Epidermal melanocyte (primary cell): Measurements from ENCODE around the gene LMO7.

Source experiments
- DNase-seq: peaks from one replicate; pipeline ENCODE4 v3.0.0; 2011; ENCODE audit warnings: low spot score; ENCODE audit not compliant: insufficient read length

LMO7 gene

DNA sequence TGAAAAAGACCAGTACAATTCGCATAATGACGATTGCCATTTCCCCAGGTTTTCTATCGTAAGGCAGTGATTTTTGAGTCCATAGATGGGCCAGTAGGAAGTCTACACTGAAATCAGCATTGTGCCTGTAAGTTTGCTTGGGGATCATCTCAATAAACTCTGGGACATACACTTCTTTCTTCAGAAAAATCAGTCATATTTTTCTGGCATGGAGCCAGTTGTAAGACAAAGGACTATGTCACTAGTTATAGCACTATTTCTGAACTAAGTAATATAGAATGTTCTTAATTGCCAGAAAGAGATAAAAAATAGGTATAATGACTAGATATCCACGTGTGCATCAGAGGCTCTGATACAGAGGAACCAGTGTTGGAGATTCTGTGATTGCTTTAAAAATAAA lies 243.5 kb downstream of the LMO7 start:
- no peak for DNase-seq

DNA sequence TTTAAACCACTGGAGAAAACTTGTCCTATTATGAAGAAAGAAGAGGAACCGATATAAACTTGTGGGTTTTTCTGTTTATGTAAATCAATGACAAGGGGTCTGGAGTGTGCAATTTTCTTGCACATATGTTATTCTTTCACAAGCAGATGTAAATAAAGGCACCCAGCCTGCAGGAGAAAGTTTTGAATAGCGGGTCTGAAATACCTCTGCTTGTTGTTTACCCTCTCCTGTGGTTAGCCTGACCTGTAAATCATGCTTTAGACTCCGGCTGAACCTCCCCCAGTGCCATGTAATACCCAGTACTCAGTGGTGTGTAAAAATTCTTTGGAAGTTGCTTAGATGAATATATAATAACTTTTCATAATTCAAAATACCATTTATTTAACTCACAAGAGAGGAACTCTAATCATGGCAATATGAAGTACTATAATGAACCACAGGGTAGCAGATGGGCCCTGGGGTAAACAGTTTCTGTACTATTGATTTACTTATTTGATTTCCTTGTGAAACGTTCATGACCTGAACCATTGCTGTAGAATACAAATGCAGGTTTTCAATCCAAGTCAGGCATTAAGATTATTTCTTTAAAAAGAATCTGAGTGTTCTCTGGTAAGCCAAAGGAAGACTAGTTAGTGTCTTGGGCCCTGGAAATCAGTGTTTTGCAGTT lies 245.1 kb downstream of the LMO7 start:
- DNase-seq: no peak

- no peak for DNase-seq
Measured at GRCh38 chr13:75882261-75882660, 246.1 kb downstream of the LMO7 start.

DNA sequence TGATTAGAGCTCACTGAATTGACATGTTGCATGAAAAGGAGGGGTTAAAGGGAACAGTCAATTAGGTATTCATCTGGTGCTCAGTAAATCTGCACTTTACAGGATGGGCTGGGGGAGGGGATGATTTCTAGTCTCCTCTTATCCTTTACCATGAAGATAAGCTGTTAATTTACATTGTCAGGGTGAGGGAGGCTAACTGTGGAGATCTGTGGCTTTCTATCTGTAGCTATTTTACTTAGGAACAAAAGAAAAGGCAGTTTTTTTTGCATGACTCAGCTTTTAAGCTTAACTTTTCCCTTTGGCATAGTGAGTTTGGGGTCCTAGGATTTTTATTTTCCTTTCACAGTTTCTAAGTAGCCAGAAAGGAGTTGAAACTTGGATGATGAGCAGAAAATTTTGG lies 253.3 kb downstream of the LMO7 start:
- no peak for DNase-seq

DNA sequence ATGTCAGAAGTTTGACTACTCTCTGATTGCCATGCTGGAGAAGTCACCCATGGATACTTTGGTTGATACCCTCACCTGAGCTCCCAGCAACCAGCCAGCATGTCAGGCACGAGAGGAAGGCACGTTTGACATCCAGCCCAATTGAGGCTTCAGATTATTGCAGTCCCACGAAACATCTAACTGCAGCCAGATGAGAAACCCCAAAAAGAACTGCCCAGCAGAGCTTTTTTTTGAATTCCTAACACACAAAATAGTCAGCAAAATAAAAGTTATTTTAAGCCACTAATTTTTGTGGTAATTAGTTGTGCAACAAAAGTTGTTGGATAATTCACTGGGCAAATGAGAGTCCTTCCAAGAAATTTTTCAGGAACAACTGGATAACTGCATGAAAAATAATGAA lies 259.0 kb downstream of the LMO7 start:
- no peak for DNase-seq

- no peak for DNase-seq
Measured at GRCh38 chr13:75896271-75896670, 260.1 kb downstream of the LMO7 start.

- no peak for DNase-seq
Measured at GRCh38 chr13:75897386-75897785, 261.3 kb downstream of the LMO7 start.

GRCh38 chr13:75901501-75901900 lies 265.4 kb downstream of the LMO7 start:
- DNase-seq: no peak

- no peak for DNase-seq
Measured at GRCh38 chr13:75902166-75903104, 266.3 kb downstream of the LMO7 start.

GRCh38 chr13:75904012-75904411 lies 267.9 kb downstream of the LMO7 start:
- DNase-seq: no peak

DNA sequence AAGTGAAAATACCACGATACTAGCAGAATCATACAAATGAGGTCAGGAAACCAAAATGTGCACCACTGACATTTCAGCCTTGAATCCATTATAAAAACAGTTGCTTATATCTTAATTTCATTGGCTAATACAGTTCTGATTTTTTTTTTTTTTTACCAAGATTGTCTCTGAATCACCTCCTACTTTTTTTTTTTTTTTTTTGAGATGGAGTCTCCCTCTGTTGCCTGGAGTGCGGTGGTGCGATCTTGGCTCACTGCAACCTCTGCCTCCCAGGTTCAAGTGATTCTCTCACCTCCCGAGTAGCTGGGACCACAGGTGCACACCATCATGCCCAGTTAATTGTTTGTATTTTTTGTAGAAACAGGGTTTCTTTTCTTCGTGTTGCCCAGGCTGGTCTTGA lies 270.2 kb downstream of the LMO7 start:
- no peak for DNase-seq

DNA sequence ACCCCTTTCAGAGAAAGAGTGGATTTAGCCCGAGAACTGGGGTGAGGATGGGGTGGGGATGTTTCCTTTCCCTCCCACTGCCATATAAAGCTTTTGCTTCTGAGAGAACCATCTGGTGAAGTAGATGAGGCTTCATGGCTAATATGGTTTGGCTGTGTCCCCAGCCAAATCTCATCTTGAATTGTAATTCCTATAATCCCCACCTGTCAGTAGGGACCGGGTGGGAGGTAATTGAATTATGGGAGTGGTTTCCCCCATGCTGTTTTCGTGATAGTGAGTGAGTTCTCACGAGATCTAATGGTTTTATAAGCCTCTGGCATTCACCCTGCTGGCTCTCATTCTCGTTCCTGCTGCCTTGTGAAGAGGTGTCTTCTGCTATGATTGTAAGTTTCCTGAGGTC lies 270.9 kb downstream of the LMO7 start:
- DNase-seq: no peak

DNA sequence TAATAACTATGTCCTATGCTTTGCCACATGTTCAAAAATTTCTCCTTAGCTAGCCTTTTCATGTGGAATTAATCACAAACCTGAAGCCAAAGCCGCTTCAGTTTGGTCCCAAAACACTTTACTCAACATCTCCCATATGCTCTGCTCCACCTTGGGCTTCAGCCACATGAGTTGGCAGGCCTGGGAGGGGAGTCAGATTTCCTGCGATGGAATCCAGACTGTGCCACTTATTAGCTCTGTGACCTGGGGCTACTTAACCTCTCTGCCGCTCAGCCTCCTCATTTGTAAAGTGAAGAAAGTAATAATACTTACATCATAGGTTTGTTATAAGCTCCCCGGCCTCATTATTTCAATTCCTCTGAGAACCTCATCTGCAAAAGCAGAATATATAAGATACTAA lies 272.0 kb downstream of the LMO7 start:
- no peak for DNase-seq
